ENCODE results near the gene WDR45B. TPM values are rescaled to one million over a fixed set of nuclear protein-coding genes. Genes with fewer than 3 reads are reported as not detected.
"Not testable (repeated sequence)": the region's sequence is repeated elsewhere in the genome, so short reads cannot be mapped to it uniquely, and the experiment has no call there.

The WDR45B gene
- total RNA-seq, 2 donors from 2014 or later = 75.3 to 79.1 TPM

DNA sequence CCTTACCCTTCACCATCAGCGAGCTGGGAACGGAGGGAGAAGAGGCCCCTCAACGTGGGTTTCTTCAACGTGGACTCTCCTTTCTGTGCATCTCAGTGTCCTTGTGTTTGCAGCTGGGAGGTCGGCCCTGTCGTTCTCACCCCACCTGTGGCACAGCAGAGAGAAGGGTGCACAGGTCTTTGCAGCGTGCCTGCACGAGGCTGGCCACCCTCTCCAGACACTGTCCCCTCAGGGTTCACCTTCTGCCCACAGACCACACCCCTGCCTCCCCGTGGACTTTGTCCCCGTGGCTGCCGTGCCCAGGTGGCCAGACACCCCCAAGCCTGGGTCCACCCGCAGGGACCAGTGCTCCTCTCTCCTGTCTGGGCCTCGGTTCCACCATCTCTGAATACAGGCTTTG, 7.3 kb upstream of the WDR45B start:
- Mint-ChIP-seq H3K27me3 (ENCODE audit: insufficient read depth) (peaks cover 1% of the 10 kb centered on the region), H3K9me3 (no peaks in the 10 kb centered on the region), H3K4me1 (no peaks in the 10 kb centered on the region), H3K4me3 (no peak overlapping the region), H3K27ac (no peak overlapping the region), H3K36me3 (ENCODE audit: low read depth) (no peaks in the 10 kb centered on the region)
- WGBS, 2 experiments (ENCODE audit: insufficient coverage in 1 of 2, insufficient read length in 1 of 2) = 91 to 92% methylated on average over 6 to 13 of the region's 13 CpGs
- H3K27ac ChIP-seq (ENCODE audit: low read depth, low read length) = no peak overlapping the region
- no peaks in the 10 kb centered on the region for H3K27me3 ChIP-seq (ENCODE audit: control insufficient read depth, insufficient read depth, low read length, poor library complexity, severe bottlenecking)
- H3K36me3 ChIP-seq (ENCODE audit: control insufficient read depth, insufficient read depth, low read length) = no peaks in the 10 kb centered on the region
- TF ChIP-seq, protein P1, sequence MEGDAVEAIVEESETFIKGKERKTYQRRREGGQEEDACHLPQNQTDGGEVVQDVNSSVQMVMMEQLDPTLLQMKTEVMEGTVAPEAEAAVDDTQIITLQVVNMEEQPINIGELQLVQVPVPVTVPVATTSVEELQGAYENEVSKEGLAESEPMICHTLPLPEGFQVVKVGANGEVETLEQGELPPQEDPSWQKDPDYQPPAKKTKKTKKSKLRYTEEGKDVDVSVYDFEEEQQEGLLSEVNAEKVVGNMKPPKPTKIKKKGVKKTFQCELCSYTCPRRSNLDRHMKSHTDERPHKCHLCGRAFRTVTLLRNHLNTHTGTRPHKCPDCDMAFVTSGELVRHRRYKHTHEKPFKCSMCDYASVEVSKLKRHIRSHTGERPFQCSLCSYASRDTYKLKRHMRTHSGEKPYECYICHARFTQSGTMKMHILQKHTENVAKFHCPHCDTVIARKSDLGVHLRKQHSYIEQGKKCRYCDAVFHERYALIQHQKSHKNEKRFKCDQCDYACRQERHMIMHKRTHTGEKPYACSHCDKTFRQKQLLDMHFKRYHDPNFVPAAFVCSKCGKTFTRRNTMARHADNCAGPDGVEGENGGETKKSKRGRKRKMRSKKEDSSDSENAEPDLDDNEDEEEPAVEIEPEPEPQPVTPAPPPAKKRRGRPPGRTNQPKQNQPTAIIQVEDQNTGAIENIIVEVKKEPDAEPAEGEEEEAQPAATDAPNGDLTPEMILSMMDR (conservative IDR thresholded peaks at IDR 0.05) = no peak
- H3K9ac ChIP-seq (ENCODE audit: extremely low read depth, low read length, poor library complexity, severe bottlenecking) = no peak overlapping the region
- no peak overlapping the region for H3K4me3 ChIP-seq (ENCODE audit: low read length)
- no peak for DNase-seq
- no peaks in the 10 kb centered on the region for H3K9me3 ChIP-seq (ENCODE audit: control insufficient read depth, low read length)
- no peaks in the 10 kb centered on the region for H3K4me1 ChIP-seq (ENCODE audit: control insufficient read depth, insufficient read depth, low read length)

DNA sequence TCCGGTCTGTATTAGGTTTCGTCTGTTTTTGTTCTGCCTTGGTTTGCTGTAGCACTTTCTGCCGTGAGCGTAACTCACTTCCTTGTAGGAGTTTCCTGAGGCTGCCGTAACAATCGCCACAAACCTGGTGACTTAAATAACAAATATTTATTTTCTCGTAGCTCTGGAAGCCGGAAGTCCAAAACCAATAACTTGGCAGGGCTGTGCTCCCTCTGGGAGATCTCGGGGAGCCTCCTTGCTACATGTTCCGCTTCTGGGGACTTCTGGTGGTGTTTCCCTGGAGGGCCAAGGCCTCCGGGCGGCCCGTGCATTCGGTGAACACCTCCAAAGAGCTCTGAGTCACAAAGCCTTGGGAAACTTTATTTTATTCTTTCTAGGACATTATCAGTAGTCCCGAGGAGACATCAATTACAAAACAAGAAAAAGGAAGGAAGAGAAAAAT, 6.8 kb upstream of the WDR45B start:
- H3K9ac ChIP-seq (ENCODE audit: extremely low read depth, low read length, poor library complexity, severe bottlenecking) = no peak overlapping the region
- no peaks in the 10 kb centered on the region for H3K4me1 ChIP-seq (ENCODE audit: control insufficient read depth, insufficient read depth, low read length)
- Mint-ChIP-seq H3K27ac (no peak overlapping the region), H3K4me3 (no peak overlapping the region), H3K9me3 (no peaks in the 10 kb centered on the region), H3K4me1 (no peaks in the 10 kb centered on the region), H3K36me3 (ENCODE audit: low read depth) (no peaks in the 10 kb centered on the region), H3K27me3 (ENCODE audit: insufficient read depth) (peaks cover 4% of the 10 kb centered on the region)
- H3K27ac ChIP-seq (ENCODE audit: low read depth, low read length) = no peak overlapping the region
- DNase-seq = no peak
- H3K9me3 ChIP-seq (ENCODE audit: control insufficient read depth, low read length) = no peaks in the 10 kb centered on the region
- no peaks in the 10 kb centered on the region for H3K36me3 ChIP-seq (ENCODE audit: control insufficient read depth, insufficient read depth, low read length)
- H3K27me3 ChIP-seq (ENCODE audit: control insufficient read depth, insufficient read depth, low read length, poor library complexity, severe bottlenecking) = no peaks in the 10 kb centered on the region
- TF ChIP-seq, protein P1 (conservative IDR thresholded peaks at IDR 0.05) = no peak
- WGBS, 2 experiments (ENCODE audit: insufficient coverage in 1 of 2, insufficient read length in 1 of 2) = 94 to 95% methylated on average over 12 to 15 of the region's 15 CpGs
- H3K4me3 ChIP-seq (ENCODE audit: low read length) = no peak overlapping the region

DNA sequence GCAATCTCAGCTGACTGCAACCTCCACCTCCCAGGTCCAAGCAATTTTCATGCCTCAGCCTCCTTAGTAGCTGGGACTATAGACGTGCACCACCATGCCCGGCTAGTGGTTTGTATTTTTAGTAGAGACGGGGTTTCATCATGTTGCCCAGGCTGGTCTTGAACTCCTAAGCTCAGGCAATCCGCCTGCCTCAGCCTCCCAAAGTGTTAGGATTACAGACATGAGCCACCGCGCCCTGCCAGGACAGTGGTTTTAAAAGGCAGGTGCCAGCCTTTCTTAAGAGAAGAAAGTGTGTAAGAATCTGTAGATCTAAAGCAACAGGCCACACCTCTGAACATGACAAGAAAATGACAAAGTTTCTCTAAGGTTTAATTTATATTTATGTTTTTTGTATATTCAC, 6.4 kb upstream of the WDR45B start:
- not testable (repeated sequence) for H3K36me3 ChIP-seq (ENCODE audit: control insufficient read depth, insufficient read depth, low read length); H3K4me1 Mint-ChIP-seq; H3K4me3 Mint-ChIP-seq; H3K36me3 Mint-ChIP-seq (ENCODE audit: low read depth); DNase-seq; H3K9me3 Mint-ChIP-seq; H3K27ac Mint-ChIP-seq; H3K4me1 ChIP-seq (ENCODE audit: control insufficient read depth, insufficient read depth, low read length); H3K27ac ChIP-seq (ENCODE audit: low read depth, low read length); H3K9ac ChIP-seq (ENCODE audit: extremely low read depth, low read length, poor library complexity, severe bottlenecking); H3K4me3 ChIP-seq (ENCODE audit: low read length); H3K9me3 ChIP-seq (ENCODE audit: control insufficient read depth, low read length); H3K27me3 ChIP-seq (ENCODE audit: control insufficient read depth, insufficient read depth, low read length, poor library complexity, severe bottlenecking); H3K27me3 Mint-ChIP-seq (ENCODE audit: insufficient read depth)
- 92 to 95% methylated on average over 6 of the region's 6 CpGs for WGBS, 2 experiments (ENCODE audit: insufficient coverage in 1 of 2, insufficient read length in 1 of 2)
